ENCODE results near the gene CLSTN2.

CLSTN2 gene

GRCh38 chr3:140434261-140434905, 499.4 kb downstream of the CLSTN2 start:
- DNase-seq, result no peak

GRCh38 chr3:140436421-140436820, 501.4 kb downstream of the CLSTN2 start:
- no peak for DNase-seq

- no peak for DNase-seq
These were observed 503.9 kb downstream of the CLSTN2 start for GRCh38 chr3:140438736-140439470.

- DNase-seq, result no peak
These were observed 504.5 kb downstream of the CLSTN2 start for GRCh38 chr3:140439527-140439926.

- DNase-seq, result no peak
These were observed 505.5 kb downstream of the CLSTN2 start for GRCh38 chr3:140440446-140440845.

GRCh38 chr3:140441006-140441405, 506.0 kb downstream of the CLSTN2 start:
- DNase-seq, result no peak

- DNase-seq, result no peak
These were observed 507.6 kb downstream of the CLSTN2 start for GRCh38 chr3:140442621-140443020.

GRCh38 chr3:140443073-140443472, 508.1 kb downstream of the CLSTN2 start:
- DNase-seq, result no peak

GRCh38 chr3:140443806-140444205, 508.8 kb downstream of the CLSTN2 start:
- no peak for DNase-seq

- DNase-seq, result no peak
These were observed 511.7 kb downstream of the CLSTN2 start for GRCh38 chr3:140446734-140447133.

GRCh38 chr3:140447136-140447535, 512.2 kb downstream of the CLSTN2 start:
- no peak for DNase-seq

- no peak for DNase-seq
These were observed 513.0 kb downstream of the CLSTN2 start for GRCh38 chr3:140448001-140448400.

- no peak for DNase-seq
These were observed 514.6 kb downstream of the CLSTN2 start for GRCh38 chr3:140449413-140450256.

GRCh38 chr3:140453750-140454149, 518.8 kb downstream of the CLSTN2 start:
- no peak for DNase-seq

GRCh38 chr3:140455521-140456214, 520.7 kb downstream of the CLSTN2 start:
- peak; percentile 77 for DNase-seq

- no peak for DNase-seq
These were observed 522.0 kb downstream of the CLSTN2 start for GRCh38 chr3:140456974-140457373.

- no peak for DNase-seq
These were observed 524.5 kb downstream of the CLSTN2 start for GRCh38 chr3:140459462-140459861.

- no peak for DNase-seq
These were observed 526.3 kb downstream of the CLSTN2 start for GRCh38 chr3:140461250-140461649.

GRCh38 chr3:140463355-140463754, 528.4 kb downstream of the CLSTN2 start:
- no peak for DNase-seq

GRCh38 chr3:140465988-140466387, 531.0 kb downstream of the CLSTN2 start:
- DNase-seq, result no peak

GRCh38 chr3:140466535-140466934, 531.5 kb downstream of the CLSTN2 start:
- no peak for DNase-seq

GRCh38 chr3:140467104-140467577, 532.2 kb downstream of the CLSTN2 start:
- no peak for DNase-seq

- no peak for DNase-seq
These were observed 532.9 kb downstream of the CLSTN2 start for GRCh38 chr3:140467796-140468315.
